PC-9 (cell line): Measurements from ENCODE around the gene NRM. TPM values are rescaled to one million over a fixed set of nuclear protein-coding genes. Genes with fewer than 3 reads are reported as not detected.
A peak's percentile ranks its signal among the peaks of the same experiment; 100 is the strongest.
"Not testable (repeated sequence)": the region's sequence is repeated elsewhere in the genome, so short reads cannot be mapped to it uniquely, and the experiment has no call there.

Source experiments
- BruUV-seq: library from RNA; stranded (reverse); fragments of 400-500 nt; replicated peaks from 2 replicates; lab custom pipeline; 2021; lab: Mats Ljungman, UMichigan
- CTCF ChIA-PET: fragments of 300-600 bp; sonication (Branson Sonifier 250); formaldehyde crosslinking; loops from one replicate; lab custom pipeline; 2022; ENCODE audit warnings: antibody characterized with exemption; lab: Charles Lee
- POLR2A ChIA-PET: fragments of 300-600 bp; sonication (Branson Sonifier 250); formaldehyde crosslinking; loops from one replicate; lab custom pipeline; 2022; ENCODE audit warnings: antibody characterized with exemption; ENCODE audit not compliant: unreplicated experiment; lab: Charles Lee
- DNase-seq, 2 experiments: peaks; one replicate each; pipeline versions ENCODE4 v3.0.0 to v3.0.0-alpha.2; 2015 to 2022; ENCODE audit warnings: mixed read lengths in 1 of 2
- H2AFZ ChIP-seq: fragments of 200-600 bp; sonication (generic); 2 replicates; pipeline ENCODE4 v1.8.1; 2017; ENCODE audit warnings: antibody characterized with exemption
- H3F3A ChIP-seq: fragments of 200-600 bp; sonication (generic); 2 replicates; pipeline ENCODE4 v1.8.1; 2017; ENCODE audit warnings: antibody characterized with exemption, mild to moderate bottlenecking, low read depth; ENCODE audit not compliant: insufficient read depth
- H3K27ac ChIP-seq: fragments of 200-600 bp; sonication (generic); 2 replicates; pipeline ENCODE4 v1.6.1; 2016; ENCODE audit warnings: mixed run types
- H3K27me3 ChIP-seq: fragments of 200-600 bp; sonication (generic); 2 replicates; pipeline ENCODE4 v1.6.1; 2016; ENCODE audit warnings: low read depth, mixed run types; ENCODE audit not compliant: insufficient read depth
- H3K36me3 ChIP-seq: fragments of 200-600 bp; sonication (generic); 2 replicates; pipeline ENCODE4 v1.6.1; 2016; ENCODE audit warnings: low read depth, mixed run types
- H3K4me1 ChIP-seq: fragments of 200-600 bp; sonication (generic); replicated peaks from 2 replicates; pipeline ENCODE4 v1.6.1; 2016; ENCODE audit warnings: mixed run types; ENCODE audit not compliant: insufficient read depth
- H3K4me2 ChIP-seq: fragments of 200-600 bp; sonication (generic); 2 replicates; pipeline ENCODE4 v1.6.1; 2017; ENCODE audit warnings: mixed run types
- H3K4me3 ChIP-seq: fragments of 200-600 bp; sonication (generic); 2 replicates; pipeline ENCODE4 v1.6.1; 2016; ENCODE audit warnings: mixed run types
- H3K79me2 ChIP-seq: fragments of 200-600 bp; sonication (generic); 2 replicates; pipeline ENCODE4 v1.6.1; 2017; ENCODE audit warnings: low read depth, mixed run types
- H3K9me2 ChIP-seq: fragments of 200-600 bp; sonication (generic); 2 replicates; pipeline ENCODE4 v1.8.1; 2017; ENCODE audit warnings: mild to moderate bottlenecking; ENCODE audit not compliant: insufficient read depth
- H3K9me3 ChIP-seq: fragments of 200-600 bp; sonication (generic); 2 replicates; pipeline ENCODE4 v1.8.1; 2016; ENCODE audit warnings: low read depth; ENCODE audit not compliant: insufficient read depth
- H4K20me1 ChIP-seq: fragments of 200-600 bp; sonication (generic); 2 replicates; pipeline ENCODE4 v1.8.1; 2017; ENCODE audit not compliant: insufficient read depth
- CTCF ChIP-seq: fragments of 200-600 bp; sonication (generic); conservative IDR thresholded peaks from 2 replicates; pipeline ENCODE4 v1.6.1; 2017; ENCODE audit warnings: mixed run types, antibody characterized with exemption, mild to moderate bottlenecking, moderate library complexity
- EZH2 ChIP-seq: fragments of 200-600 bp; sonication (generic); IDR thresholded peaks from 2 replicates; pipeline ENCODE4 v1.8.0; 2017; ENCODE audit warnings: antibody characterized with exemption, low read depth
- intact Hi-C: fragments of 100-400 bp; cut with micrococcal nuclease; formaldehyde crosslinking; loops from one replicate; pipeline ENCODE4 v1.10.0; 2022; ENCODE audit not compliant: unreplicated experiment
- total RNA-seq: library from RNA; stranded (reverse); gene quantifications from 2 replicates; pipeline ENCODE4 v1.2.3, GENCODE V29; 2021

NRM gene
- total RNA-seq, 1 experiment from 2014 or later: 38.3 TPM

- H3K36me3 ChIP-seq: peaks cover 24% of the 10 kb centered on the region
- POLR2A ChIA-PET: interaction anchor here (0.6 kb wide), 2 partner anchors 38 to 109 kb away, joined by 4 to 6 read pairs; no protein-coding TSS in a partner anchor
- H3K4me1 ChIP-seq: peaks cover 30% of the 10 kb centered on the region
- H3K27me3 ChIP-seq: no peaks in the 10 kb centered on the region
- TF ChIP-seq CTCF (peak; percentile 98), EZH2 (no peak)
- CTCF ChIA-PET: interaction anchor here (0.6 to 1.1 kb wide), 5 partner anchors 8 to 599 kb away, joined by 3 to 4 read pairs (median 4); no protein-coding TSS in a partner anchor
- intact Hi-C loops: loop anchor here (1.0 to 5.0 kb wide), 5 partner anchors 43 to 375 kb away; partner anchors contain the start of genes ATAT1 and RPP21
- H3K27ac ChIP-seq: peak overlapping the region; percentile 68
- peak; percentile 72 to 89 for DNase-seq
- peak overlapping the region; percentile 85 for H3K4me3 ChIP-seq
- no peaks in the 10 kb centered on the region for H3K9me3 ChIP-seq
- BruUV-seq: no TSS peak
- H3K9me2 ChIP-seq: no peaks in the 10 kb centered on the region
- peaks cover 50% of the 10 kb centered on the region for H4K20me1 ChIP-seq
- peaks cover 62% of the 10 kb centered on the region for H3K79me2 ChIP-seq
- H3F3A ChIP-seq: peaks cover 67% of the 10 kb centered on the region
- peak overlapping the region; percentile 87 for H3K4me2 ChIP-seq
- H2AFZ ChIP-seq: no peak overlapping the region
Measured at GRCh38 chr6:30722280-30723112, 31.7 kb upstream of the NRM start.

GRCh38 chr6:30722025-30722279, 31.2 kb upstream of the NRM start:
- DNase-seq, H3K27me3 ChIP-seq, H3K9me3 ChIP-seq, H3K9me2 ChIP-seq, POLR2A ChIA-PET, BruUV-seq, H2AFZ ChIP-seq: not testable (repeated sequence)
- peak overlapping the region; percentile 87 for H3K4me2 ChIP-seq
- H3K4me1 ChIP-seq: peaks cover 30% of the 10 kb centered on the region
- H3K79me2 ChIP-seq: peaks cover 62% of the 10 kb centered on the region
- peaks cover 22% of the 10 kb centered on the region for H3K36me3 ChIP-seq
- H3F3A ChIP-seq: peaks cover 61% of the 10 kb centered on the region
- peak overlapping the region; percentile 68 for H3K27ac ChIP-seq
- intact Hi-C loops: loop anchor here (1.0 to 5.0 kb wide), 5 partner anchors 43 to 375 kb away; partner anchors contain the start of genes ATAT1 and RPP21
- peaks cover 48% of the 10 kb centered on the region for H4K20me1 ChIP-seq
- CTCF ChIA-PET: interaction anchor here (0.6 to 0.9 kb wide), 4 partner anchors 9 to 599 kb away, joined by 3 to 4 read pairs (median 4); no protein-coding TSS in a partner anchor
- H3K4me3 ChIP-seq: peak overlapping the region; percentile 85

GRCh38 chr6:30721198-30722024, 30.6 kb upstream of the NRM start:
- H3K27ac ChIP-seq: peak overlapping the region; percentile 68
- no peaks in the 10 kb centered on the region for H3K9me2 ChIP-seq
- H3K4me2 ChIP-seq: peak overlapping the region; percentile 87
- CTCF ChIA-PET: interaction anchor here (0.6 to 0.9 kb wide), 2 partner anchors 49 to 366 kb away, joined by 3 to 4 read pairs; no protein-coding TSS in a partner anchor
- H3K79me2 ChIP-seq: peaks cover 62% of the 10 kb centered on the region
- H2AFZ ChIP-seq: 0 out of 2 replicates have a peak overlapping the region, but pooled peaks have one; percentile 61
- no TSS peak for BruUV-seq
- H3K4me1 ChIP-seq: peaks cover 33% of the 10 kb centered on the region
- H3K9me3 ChIP-seq: no peaks in the 10 kb centered on the region
- H3K36me3 ChIP-seq: peaks cover 22% of the 10 kb centered on the region
- H3K27me3 ChIP-seq: no peaks in the 10 kb centered on the region
- TF ChIP-seq CTCF (no peak), EZH2 (no peak)
- POLR2A ChIA-PET: interaction anchor here (0.7 to 0.8 kb wide), 2 partner anchors 34 to 124 kb away, joined by 6 to 8 read pairs; no protein-coding TSS in a partner anchor
- peaks cover 47% of the 10 kb centered on the region for H4K20me1 ChIP-seq
- peak; percentile 63 to 94 for DNase-seq
- peak overlapping the region; percentile 85 for H3K4me3 ChIP-seq
- intact Hi-C loops: loop anchor here (1.0 to 5.0 kb wide), 6 partner anchors 21 to 374 kb away; partner anchors contain the start of genes ATAT1, FLOT1 and RPP21
- H3F3A ChIP-seq: peaks cover 56% of the 10 kb centered on the region
